ENCODE results near the gene SPATC1L.
"Not testable (repeated sequence)": the region's sequence is repeated elsewhere in the genome, so short reads cannot be mapped to it uniquely, and the experiment has no call there.

SPATC1L gene

GRCh38 chr21:46151989-46152926 is 32.0 kb downstream of the SPATC1L start:
- in situ Hi-C loops (cut with HindIII; ENCODE audit: low sequenced_read_pairs): no loop called here

- in situ Hi-C loops (cut with HindIII; ENCODE audit: low sequenced_read_pairs): no loop called here
These were observed 32.8 kb downstream of the SPATC1L start for GRCh38 chr21:46151261-46151988.

GRCh38 chr21:46150491-46151121 is 33.7 kb downstream of the SPATC1L start:
- in situ Hi-C loops (cut with HindIII; ENCODE audit: low sequenced_read_pairs): no loop called here

GRCh38 chr21:46150073-46150472 is 34.2 kb downstream of the SPATC1L start:
- in situ Hi-C loops (cut with HindIII; ENCODE audit: low sequenced_read_pairs): no loop called here

- in situ Hi-C loops (cut with HindIII; ENCODE audit: low sequenced_read_pairs): no loop called here
These were observed 34.9 kb downstream of the SPATC1L start for GRCh38 chr21:46149205-46149901.

GRCh38 chr21:46148106-46148505 is 36.2 kb downstream of the SPATC1L start:
- in situ Hi-C loops (cut with HindIII; ENCODE audit: low sequenced_read_pairs): no loop called here

GRCh38 chr21:46147429-46147828 is 36.8 kb downstream of the SPATC1L start:
- in situ Hi-C loops (cut with HindIII; ENCODE audit: low sequenced_read_pairs): not testable (repeated sequence)

- in situ Hi-C loops (cut with HindIII; ENCODE audit: low sequenced_read_pairs): no loop called here
These were observed 37.4 kb downstream of the SPATC1L start for GRCh38 chr21:46146856-46147255.

GRCh38 chr21:46145840-46146691 is 38.2 kb downstream of the SPATC1L start:
- in situ Hi-C loops (cut with HindIII; ENCODE audit: low sequenced_read_pairs): no loop called here

- in situ Hi-C loops (cut with HindIII; ENCODE audit: low sequenced_read_pairs): no loop called here
These were observed 39.0 kb downstream of the SPATC1L start for GRCh38 chr21:46145159-46145839.

GRCh38 chr21:46144464-46145070 is 39.7 kb downstream of the SPATC1L start:
- in situ Hi-C loops (cut with HindIII; ENCODE audit: low sequenced_read_pairs): no loop called here

GRCh38 chr21:46142582-46143473 is 41.4 kb downstream of the SPATC1L start:
- in situ Hi-C loops (cut with HindIII; ENCODE audit: low sequenced_read_pairs): no loop called here

GRCh38 chr21:46141767-46142581 is 42.3 kb downstream of the SPATC1L start:
- in situ Hi-C loops (cut with HindIII; ENCODE audit: low sequenced_read_pairs): no loop called here

- in situ Hi-C loops (cut with HindIII; ENCODE audit: low sequenced_read_pairs): not testable (repeated sequence)
These were observed 43.8 kb downstream of the SPATC1L start for GRCh38 chr21:46140352-46141003.

- in situ Hi-C loops (cut with HindIII; ENCODE audit: low sequenced_read_pairs): no loop called here
These were observed 44.6 kb downstream of the SPATC1L start for GRCh38 chr21:46139686-46140085.

- in situ Hi-C loops (cut with HindIII; ENCODE audit: low sequenced_read_pairs): no loop called here
These were observed 45.8 kb downstream of the SPATC1L start for GRCh38 chr21:46138383-46138970.
